ENCODE measurements around the gene STAG3. TPM values are rescaled to one million over a fixed set of nuclear protein-coding genes. Genes with fewer than 3 reads are reported as not detected.

The STAG3 gene
- polyA plus RNA-seq, 3 donors = 0.39 TPM; not detected in 1

DNA sequence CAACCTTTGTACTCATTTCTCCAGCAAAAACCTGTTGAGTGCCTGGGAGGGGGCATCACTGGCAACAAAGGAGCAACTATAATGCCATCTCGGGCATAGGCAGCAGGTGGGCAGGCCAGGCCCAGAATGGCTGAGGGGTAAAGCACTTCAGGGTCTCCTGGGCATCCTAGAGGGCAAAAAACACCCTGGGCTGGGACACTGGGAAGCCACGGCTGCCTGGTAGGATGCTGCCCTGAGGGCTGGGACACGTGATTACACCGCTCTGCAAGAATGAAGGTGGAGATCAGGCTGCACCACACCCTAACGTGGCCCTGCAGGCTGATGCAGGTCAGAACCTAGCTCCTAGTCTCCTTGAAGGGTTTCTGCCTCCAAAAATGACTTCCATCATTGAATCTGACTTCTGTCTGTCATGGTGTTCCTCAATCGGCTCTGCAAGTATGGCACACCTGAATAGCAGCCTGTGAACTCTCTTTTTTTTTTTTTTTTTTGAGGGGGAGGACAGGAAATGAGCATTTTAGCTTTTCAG lies 14.6 kb upstream of the STAG3 start:
- H3K27me3 Mint-ChIP-seq (ENCODE audit: low read depth in 3 of 3) = peaks cover 31 to 53% (median 43%) of the 10 kb centered on the region in 3 donors
- H3K9me3 ChIP-seq (replicated peaks in 1 of 2; ENCODE audit: control insufficient read depth in 1 of 2, insufficient read depth in 1 of 2, low read length in 2 of 2) = peaks cover 0 to 6% of the 10 kb centered on the region in 2 donors
- H3K9me3 Mint-ChIP-seq = peaks cover 0 to 8% (median 2%) of the 10 kb centered on the region in 7 donors
- intact Hi-C loops (cut with micrococcal nuclease) = no loop called here
- DNase-seq = no peak
- H3K9ac ChIP-seq (ENCODE audit: insufficient read depth, low read length, poor library complexity, severe bottlenecking) = no peak overlapping the region
- H2AFZ ChIP-seq (ENCODE audit: insufficient read depth, low read depth, low read length, poor library complexity, severe bottlenecking) = no peak overlapping the region
- H3K27ac ChIP-seq (ENCODE audit: low read depth in 1 of 2, low read length in 2 of 2) = no peak overlapping the region
- H3K79me2 ChIP-seq (ENCODE audit: insufficient read depth, low read length) = peaks cover 5% of the 10 kb centered on the region
- no peak overlapping the region for H3K27ac Mint-ChIP-seq
- no peaks in the 10 kb centered on the region for H4K20me1 ChIP-seq (ENCODE audit: insufficient read depth, low read length)
- TF ChIP-seq, protein P1, sequence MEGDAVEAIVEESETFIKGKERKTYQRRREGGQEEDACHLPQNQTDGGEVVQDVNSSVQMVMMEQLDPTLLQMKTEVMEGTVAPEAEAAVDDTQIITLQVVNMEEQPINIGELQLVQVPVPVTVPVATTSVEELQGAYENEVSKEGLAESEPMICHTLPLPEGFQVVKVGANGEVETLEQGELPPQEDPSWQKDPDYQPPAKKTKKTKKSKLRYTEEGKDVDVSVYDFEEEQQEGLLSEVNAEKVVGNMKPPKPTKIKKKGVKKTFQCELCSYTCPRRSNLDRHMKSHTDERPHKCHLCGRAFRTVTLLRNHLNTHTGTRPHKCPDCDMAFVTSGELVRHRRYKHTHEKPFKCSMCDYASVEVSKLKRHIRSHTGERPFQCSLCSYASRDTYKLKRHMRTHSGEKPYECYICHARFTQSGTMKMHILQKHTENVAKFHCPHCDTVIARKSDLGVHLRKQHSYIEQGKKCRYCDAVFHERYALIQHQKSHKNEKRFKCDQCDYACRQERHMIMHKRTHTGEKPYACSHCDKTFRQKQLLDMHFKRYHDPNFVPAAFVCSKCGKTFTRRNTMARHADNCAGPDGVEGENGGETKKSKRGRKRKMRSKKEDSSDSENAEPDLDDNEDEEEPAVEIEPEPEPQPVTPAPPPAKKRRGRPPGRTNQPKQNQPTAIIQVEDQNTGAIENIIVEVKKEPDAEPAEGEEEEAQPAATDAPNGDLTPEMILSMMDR (IDR thresholded peaks at IDR 0.05) = no peak
- H3K4me3 Mint-ChIP-seq = no peak overlapping the region
- H3K4me2 ChIP-seq (replicated peaks; ENCODE audit: extremely low read depth, low read length, poor library complexity, severe bottlenecking) = no peak overlapping the region
- H3K36me3 Mint-ChIP-seq = peaks cover 0 to 4% of the 10 kb centered on the region in 2 donors
- WGBS (ENCODE audit: insufficient coverage) = 97% methylated on average over 5 of the region's 6 CpGs
- no peak overlapping the region for H3K4me3 ChIP-seq (replicated peaks in 1 of 3; ENCODE audit: low read depth in 2 of 3, low read length in 3 of 3)
- H3K4me1 ChIP-seq (ENCODE audit: control insufficient read depth in 1 of 2, insufficient read depth in 2 of 2, low read length in 2 of 2) = peaks cover 23% of the 10 kb centered on the region in 2 donors
- peaks cover 15 to 27% of the 10 kb centered on the region in 2 donors for H3K27me3 ChIP-seq (ENCODE audit: control insufficient read depth in 2 of 2, insufficient read depth in 2 of 2, low read length in 2 of 2)
- H3K4me1 Mint-ChIP-seq = peaks cover 25% of the 10 kb centered on the region
- no peaks in the 10 kb centered on the region for H3K36me3 ChIP-seq (replicated peaks in 1 of 2; ENCODE audit: control insufficient read depth in 1 of 2, insufficient read depth in 2 of 2, low read length in 2 of 2)

DNA sequence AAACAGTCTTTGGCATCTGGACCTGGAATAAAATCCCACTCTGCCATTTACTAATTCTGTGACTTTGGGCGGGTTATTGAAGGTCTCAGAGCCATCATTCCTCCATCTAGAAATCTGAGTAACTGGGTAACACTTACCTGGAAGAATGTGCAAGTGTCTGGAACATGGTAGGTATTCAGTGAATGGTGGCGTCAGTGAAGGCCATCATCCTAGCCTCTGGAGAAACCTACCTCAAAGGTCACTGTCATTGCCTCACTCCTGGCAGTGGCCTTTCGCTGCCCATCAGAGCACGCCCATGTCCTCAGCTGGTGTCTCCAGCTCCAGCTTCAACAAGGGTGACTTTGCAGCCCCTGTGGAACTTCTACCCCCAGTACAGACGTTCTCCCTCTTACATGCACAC lies 13.8 kb upstream of the STAG3 start:
- intact Hi-C loops (cut with micrococcal nuclease) = no loop called here
- Histone ChIP-seq H3K4me1 (ENCODE audit: control insufficient read depth in 1 of 2, insufficient read depth in 2 of 2, low read length in 2 of 2) (peaks cover 27 to 28% of the 10 kb centered on the region in 2 donors), H3K4me2 (replicated peaks; ENCODE audit: extremely low read depth, low read length, poor library complexity, severe bottlenecking) (no peak overlapping the region), H3K36me3 (replicated peaks in 1 of 2; ENCODE audit: control insufficient read depth in 1 of 2, insufficient read depth in 2 of 2, low read length in 2 of 2) (no peaks in the 10 kb centered on the region), H2AFZ (ENCODE audit: insufficient read depth, low read depth, low read length, poor library complexity, severe bottlenecking) (no peak overlapping the region), H3K27ac (ENCODE audit: low read depth in 1 of 2, low read length in 2 of 2) (no peak overlapping the region), H3K9ac (ENCODE audit: insufficient read depth, low read length, poor library complexity, severe bottlenecking) (no peak overlapping the region), H3K4me3 (replicated peaks in 1 of 3; ENCODE audit: low read depth in 2 of 3, low read length in 3 of 3) (no peak overlapping the region), H3K79me2 (ENCODE audit: insufficient read depth, low read length) (no peaks in the 10 kb centered on the region), H3K27me3 (ENCODE audit: control insufficient read depth in 2 of 2, insufficient read depth in 2 of 2, low read length in 2 of 2) (peaks cover 17 to 35% of the 10 kb centered on the region in 2 donors), H3K9me3 (replicated peaks in 1 of 2; ENCODE audit: control insufficient read depth in 1 of 2, insufficient read depth in 1 of 2, low read length in 2 of 2) (peaks cover 0 to 6% of the 10 kb centered on the region in 2 donors), H4K20me1 (ENCODE audit: insufficient read depth, low read length) (no peaks in the 10 kb centered on the region)
- H3K27ac Mint-ChIP-seq = no peak overlapping the region
- no peak overlapping the region for H3K4me3 Mint-ChIP-seq
- H3K36me3 Mint-ChIP-seq = peaks cover 0 to 7% of the 10 kb centered on the region in 2 donors
- peaks cover 0 to 11% (median 6%) of the 10 kb centered on the region in 7 donors for H3K9me3 Mint-ChIP-seq
- H3K4me1 Mint-ChIP-seq = peaks cover 30% of the 10 kb centered on the region
- H3K27me3 Mint-ChIP-seq (ENCODE audit: low read depth in 3 of 3) = peaks cover 39 to 61% (median 51%) of the 10 kb centered on the region in 3 donors
- no peak for DNase-seq
- TF ChIP-seq, protein P1 (IDR thresholded peaks at IDR 0.05) = no peak
- 100% methylated on average over 4 of the region's 5 CpGs for WGBS (ENCODE audit: insufficient coverage)
